Activated CD4-positive, CD25-positive, alpha-beta regulatory T cell treated with anti-CD3 and anti-CD28 coated beads, Interleukin-2, amount 50 U/mL, for 72 hours (primary cell): ENCODE results near the gene JARID2.
"Not testable (repeated sequence)": the region's sequence is repeated elsewhere in the genome, so short reads cannot be mapped to it uniquely, and the experiment has no call there.

Experiments
- DNase-seq: peaks from one replicate; pipeline ENCODE4 v3.0.0; 2021

The JARID2 gene

DNA sequence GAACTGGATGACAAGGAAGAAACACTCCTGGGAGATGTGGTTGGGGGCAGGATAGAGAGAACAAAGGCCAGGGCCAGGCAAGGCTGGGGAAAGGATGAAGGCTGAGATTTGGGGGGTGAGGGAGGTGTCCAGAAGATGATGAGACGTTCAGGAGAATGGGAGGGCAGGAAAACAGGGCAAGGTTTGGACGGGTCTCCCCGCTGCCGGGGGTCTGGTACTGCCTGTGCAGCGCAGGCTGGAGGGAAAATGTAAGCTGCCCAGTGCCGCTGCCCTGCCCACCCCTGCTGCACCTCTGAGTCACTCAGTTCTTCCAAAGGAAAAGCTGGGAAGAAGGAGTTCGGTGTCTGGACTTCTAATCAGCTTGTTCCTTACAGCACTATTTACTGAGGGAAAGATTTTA is 286.1 kb downstream of the JARID2 start:
- DNase-seq = no peak

GRCh38 chr6:15533379-15534026 is 287.6 kb downstream of the JARID2 start:
- DNase-seq = no peak

DNA sequence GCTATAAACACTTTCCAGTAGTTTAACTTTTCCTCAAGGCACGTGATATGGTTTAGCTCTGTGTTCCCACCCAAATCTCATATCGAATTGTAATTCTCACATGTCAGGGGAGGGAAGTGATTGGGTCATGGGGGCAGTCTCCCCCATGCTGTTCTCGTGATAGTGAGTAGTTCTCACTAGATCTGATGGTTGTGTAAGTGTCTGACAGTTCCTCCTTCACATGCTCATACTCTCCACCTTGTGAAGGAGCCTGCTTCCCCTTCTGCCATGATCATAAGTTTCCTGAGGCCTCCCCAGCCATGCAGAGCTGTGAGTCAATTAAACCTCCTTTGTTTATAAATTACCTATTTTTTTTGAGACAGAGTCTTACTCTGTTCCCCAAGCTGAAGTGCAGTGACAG is 289.1 kb downstream of the JARID2 start:
- DNase-seq = no peak

GRCh38 chr6:15535495-15536197 is 289.8 kb downstream of the JARID2 start:
- no peak for DNase-seq

- DNase-seq = no peak
Observed at GRCh38 chr6:15536198-15536955, 290.5 kb downstream of the JARID2 start.

- DNase-seq = no peak
Observed at GRCh38 chr6:15538106-15538505, 292.2 kb downstream of the JARID2 start.

GRCh38 chr6:15538766-15539495 is 293.1 kb downstream of the JARID2 start:
- DNase-seq = no peak

GRCh38 chr6:15539722-15540270 is 293.9 kb downstream of the JARID2 start:
- DNase-seq = no peak

GRCh38 chr6:15543332-15543917 is 297.6 kb downstream of the JARID2 start:
- DNase-seq = not testable (repeated sequence)

GRCh38 chr6:15544321-15544900 is 298.5 kb downstream of the JARID2 start:
- DNase-seq = no peak

GRCh38 chr6:15546591-15546990 is 300.7 kb downstream of the JARID2 start:
- DNase-seq = no peak

DNA sequence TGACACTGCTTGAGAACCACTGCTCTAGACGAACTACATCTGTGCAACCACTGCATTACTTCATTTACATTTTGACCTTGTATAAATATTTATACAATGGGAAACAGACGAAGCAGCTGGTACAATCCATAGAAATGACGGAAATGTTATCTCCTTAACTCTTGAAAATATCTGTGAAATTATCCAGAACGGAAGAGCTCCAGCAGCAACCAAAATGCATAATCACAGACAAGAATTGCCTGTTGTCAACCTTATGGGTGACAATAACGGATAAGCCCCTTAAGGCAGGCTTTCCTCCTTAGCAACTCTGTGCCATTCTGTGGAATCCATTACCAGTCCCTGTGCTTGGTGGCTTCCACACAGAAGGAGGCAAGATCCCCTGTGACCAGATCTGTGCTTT is 301.5 kb downstream of the JARID2 start:
- DNase-seq = no peak

- DNase-seq = no peak
Observed at GRCh38 chr6:15549371-15549770, 303.5 kb downstream of the JARID2 start.

DNA sequence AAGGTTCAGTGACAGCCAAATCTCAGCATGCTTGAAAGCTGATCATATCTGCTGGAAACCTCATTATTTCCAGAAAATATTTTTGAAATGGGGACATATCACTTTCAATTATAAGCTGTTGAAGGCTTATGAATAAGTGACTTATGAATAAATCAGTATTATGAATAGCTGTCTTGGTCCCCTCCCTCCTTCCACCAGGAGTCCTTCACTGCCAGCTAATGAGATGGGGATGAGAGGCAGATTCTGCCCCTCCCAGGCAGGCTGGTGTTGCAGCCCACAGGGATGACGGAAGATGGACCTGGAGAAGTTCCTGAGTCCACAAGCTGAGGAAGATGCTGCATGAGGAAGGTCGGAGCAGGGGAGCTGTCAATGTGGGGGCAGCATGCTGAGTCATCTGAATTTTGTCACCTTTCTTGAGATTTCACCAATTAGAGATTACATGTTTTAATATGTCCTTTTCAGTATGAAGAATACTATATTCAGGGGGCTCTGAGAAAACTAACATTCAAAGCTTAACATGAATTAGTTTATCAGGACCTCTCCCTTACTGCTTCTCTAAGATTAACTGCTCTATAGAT is 304.8 kb downstream of the JARID2 start:
- no peak for DNase-seq

DNA sequence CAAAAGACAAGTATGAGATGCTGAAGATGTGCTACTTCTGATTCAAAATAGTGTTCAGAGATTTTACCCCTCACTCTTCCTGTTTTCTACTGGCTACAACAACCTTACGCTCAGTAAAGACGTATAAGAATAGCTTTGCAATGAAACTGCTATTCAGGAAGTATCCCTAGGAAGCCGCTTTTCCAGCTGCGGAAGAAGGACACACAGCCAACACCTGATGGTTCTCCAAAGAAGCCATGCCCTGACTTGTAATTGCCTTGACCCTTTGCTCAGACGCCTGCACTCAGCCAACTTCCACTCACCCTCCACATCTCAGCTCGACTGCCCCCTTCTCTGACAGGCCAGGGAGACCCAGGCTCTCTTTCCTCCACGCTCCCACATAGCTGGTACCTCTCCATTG is 305.4 kb downstream of the JARID2 start:
- no peak for DNase-seq

- no peak for DNase-seq
Observed at GRCh38 chr6:15551798-15552197, 305.9 kb downstream of the JARID2 start.

- DNase-seq = no peak
Observed at GRCh38 chr6:15553031-15553430, 307.2 kb downstream of the JARID2 start.

DNA sequence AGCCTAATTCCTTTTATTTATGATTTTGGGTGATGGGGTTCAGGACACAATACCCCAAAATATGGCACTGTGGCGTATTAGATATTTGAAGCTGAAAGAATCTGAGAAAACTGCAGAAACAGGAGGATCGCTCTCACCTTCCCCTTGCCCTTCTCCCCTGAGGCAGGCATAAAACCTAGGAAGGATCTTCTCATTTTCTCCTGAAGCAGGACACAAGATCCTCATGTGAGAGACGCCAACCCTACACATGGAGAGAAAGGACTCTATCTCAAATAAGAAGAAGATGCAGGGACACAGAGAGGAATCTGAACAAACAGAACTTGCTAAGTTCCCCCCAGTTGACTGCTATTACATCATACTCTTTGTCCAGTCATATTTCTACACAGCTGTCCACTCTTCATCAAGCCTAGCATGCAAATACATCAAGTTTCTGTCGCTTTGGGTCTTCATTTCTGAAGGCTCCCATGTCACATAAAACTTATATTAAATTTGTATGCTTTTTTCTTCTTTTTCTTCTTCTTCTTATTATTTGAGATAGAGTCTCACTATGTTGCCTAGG is 307.9 kb downstream of the JARID2 start:
- no peak for DNase-seq

- DNase-seq = no peak
Observed at GRCh38 chr6:15554728-15555100, 308.8 kb downstream of the JARID2 start.

- DNase-seq = no peak
Observed at GRCh38 chr6:15555101-15556038, 309.5 kb downstream of the JARID2 start.
